Measurements from ENCODE around the gene EPN2.

The EPN2 gene

DNA sequence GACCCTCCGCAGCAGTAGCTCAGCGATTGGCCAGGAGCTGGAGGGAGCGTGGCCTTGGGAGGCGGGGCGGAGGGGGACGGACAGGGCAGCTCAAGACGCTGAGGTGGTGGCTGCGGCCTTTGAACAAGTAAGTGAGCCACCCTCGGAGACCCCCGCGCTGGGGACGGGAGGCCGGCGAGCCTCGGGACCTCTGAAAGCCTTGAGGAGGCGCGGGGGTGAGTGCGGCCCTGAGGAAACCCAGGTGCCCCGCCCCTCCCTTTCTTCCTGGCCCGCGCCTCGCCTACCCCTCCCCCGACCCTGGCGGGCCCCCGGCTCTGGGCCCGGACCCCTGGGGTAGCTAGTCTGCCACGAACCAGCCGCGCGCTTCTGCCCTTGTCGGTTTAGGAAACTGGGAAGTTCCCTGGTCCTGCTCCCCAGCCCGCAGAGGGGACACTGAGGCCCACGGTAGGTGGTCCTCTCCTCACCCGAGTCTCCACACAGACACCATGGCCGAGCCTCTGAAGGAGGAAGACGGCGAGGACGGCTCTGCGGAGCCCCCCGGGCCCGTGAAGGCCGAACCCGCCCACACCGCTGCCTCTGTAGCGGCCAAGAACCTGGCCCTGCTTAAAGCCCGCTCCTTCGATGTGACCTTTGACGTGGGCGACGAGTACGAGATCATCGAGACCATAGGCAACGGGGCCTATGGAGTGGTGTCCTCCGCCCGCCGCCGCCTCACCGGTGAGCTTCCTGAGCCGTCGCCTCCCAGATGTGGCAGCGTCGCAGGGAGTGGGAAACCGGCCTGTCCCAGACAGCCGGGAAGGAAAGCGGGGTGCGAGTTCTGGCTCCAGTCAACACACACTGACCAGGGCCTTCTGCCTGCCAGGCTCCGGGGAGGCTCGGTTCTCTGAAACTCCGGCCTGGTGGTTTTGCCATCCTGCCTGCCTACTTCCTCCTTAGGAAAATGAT, 141.5 kb downstream of the EPN2 start, which contains the start of gene MAPK7:
Gene MAPK7 (plus strand): TSS at position 83 of the 945 bp plus-strand sequence. CDS start 403 bp downstream, at position 486.
- DNase-seq (ENCODE audit: low read depth in 2 of 3, low spot score in 2 of 3), result no peak

DNA sequence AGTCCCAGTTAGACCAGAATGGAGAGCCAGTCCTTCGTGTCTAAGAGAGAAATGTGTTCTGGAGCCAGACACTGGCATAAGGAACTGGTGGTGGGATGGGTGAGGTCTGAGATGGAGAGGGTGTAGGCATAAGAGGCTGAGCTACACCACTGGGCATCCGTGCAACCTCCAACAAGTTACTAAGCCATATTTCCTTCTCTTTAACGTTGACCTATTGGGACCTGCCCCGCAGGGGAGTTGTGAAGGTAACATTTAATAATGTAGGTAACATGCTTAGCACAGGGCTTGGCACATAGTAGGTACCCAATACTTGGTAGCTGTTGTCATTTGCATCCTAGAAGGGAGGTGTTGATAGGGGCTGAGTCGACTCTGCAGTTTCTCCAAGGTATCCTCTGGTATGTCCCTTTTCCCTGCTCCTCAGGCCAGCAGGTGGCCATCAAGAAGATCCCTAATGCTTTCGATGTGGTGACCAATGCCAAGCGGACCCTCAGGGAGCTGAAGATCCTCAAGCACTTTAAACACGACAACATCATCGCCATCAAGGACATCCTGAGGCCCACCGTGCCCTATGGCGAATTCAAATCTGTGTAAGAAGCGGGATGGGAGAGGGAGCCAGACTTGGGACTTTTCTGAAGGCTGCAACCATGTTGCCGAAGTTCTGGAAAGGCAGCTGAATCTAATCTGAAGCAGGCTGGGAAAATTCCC, 142.3 kb downstream of the EPN2 start:
- DNase-seq (ENCODE audit: low read depth in 2 of 3, low spot score in 2 of 3), result no peak

DNA sequence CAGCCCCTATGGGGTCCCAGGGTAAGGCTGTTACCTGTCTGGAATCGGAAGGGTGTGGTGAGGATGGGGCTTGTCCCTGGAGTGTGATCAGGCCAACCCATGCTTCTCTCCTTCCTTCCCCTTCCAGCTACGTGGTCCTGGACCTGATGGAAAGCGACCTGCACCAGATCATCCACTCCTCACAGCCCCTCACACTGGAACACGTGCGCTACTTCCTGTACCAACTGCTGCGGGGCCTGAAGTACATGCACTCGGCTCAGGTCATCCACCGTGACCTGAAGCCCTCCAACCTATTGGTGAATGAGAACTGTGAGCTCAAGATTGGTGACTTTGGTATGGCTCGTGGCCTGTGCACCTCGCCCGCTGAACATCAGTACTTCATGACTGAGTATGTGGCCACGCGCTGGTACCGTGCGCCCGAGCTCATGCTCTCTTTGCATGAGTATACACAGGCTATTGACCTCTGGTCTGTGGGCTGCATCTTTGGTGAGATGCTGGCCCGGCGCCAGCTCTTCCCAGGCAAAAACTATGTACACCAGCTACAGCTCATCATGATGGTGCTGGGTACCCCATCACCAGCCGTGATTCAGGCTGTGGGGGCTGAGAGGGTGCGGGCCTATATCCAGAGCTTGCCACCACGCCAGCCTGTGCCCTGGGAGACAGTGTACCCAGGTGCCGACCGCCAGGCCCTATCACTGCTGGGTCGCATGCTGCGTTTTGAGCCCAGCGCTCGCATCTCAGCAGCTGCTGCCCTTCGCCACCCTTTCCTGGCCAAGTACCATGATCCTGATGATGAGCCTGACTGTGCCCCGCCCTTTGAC, 143.5 kb downstream of the EPN2 start:
- DNase-seq (ENCODE audit: low read depth in 2 of 3, low spot score in 2 of 3), result no peak

DNA sequence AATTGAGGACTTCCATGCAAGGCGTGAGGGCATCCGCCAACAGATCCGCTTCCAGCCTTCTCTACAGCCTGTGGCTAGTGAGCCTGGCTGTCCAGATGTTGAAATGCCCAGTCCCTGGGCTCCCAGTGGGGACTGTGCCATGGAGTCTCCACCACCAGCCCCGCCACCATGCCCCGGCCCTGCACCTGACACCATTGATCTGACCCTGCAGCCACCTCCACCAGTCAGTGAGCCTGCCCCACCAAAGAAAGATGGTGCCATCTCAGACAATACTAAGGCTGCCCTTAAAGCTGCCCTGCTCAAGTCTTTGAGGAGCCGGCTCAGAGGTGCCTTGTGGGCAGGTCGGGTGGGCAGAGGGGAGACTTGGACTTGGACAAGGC, 144.2 kb downstream of the EPN2 start:
- no peak for DNase-seq (ENCODE audit: low read depth in 2 of 3, low spot score in 2 of 3)

DNA sequence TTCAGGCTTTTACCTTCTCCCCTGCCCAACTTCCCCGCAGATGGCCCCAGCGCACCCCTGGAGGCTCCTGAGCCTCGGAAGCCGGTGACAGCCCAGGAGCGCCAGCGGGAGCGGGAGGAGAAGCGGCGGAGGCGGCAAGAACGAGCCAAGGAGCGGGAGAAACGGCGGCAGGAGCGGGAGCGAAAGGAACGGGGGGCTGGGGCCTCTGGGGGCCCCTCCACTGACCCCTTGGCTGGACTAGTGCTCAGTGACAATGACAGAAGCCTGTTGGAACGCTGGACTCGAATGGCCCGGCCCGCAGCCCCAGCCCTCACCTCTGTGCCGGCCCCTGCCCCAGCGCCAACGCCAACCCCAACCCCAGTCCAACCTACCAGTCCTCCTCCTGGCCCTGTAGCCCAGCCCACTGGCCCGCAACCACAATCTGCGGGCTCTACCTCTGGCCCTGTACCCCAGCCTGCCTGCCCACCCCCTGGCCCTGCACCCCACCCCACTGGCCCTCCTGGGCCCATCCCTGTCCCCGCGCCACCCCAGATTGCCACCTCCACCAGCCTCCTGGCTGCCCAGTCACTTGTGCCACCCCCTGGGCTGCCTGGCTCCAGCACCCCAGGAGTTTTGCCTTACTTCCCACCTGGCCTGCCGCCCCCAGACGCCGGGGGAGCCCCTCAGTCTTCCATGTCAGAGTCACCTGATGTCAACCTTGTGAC, 144.7 kb downstream of the EPN2 start:
- no peak for DNase-seq (ENCODE audit: low read depth in 2 of 3, low spot score in 2 of 3)

- no peak for DNase-seq (ENCODE audit: low read depth in 2 of 3, low spot score in 2 of 3)
Measured at GRCh38 chr17:19382531-19383444, 145.6 kb downstream of the EPN2 start.

DNA sequence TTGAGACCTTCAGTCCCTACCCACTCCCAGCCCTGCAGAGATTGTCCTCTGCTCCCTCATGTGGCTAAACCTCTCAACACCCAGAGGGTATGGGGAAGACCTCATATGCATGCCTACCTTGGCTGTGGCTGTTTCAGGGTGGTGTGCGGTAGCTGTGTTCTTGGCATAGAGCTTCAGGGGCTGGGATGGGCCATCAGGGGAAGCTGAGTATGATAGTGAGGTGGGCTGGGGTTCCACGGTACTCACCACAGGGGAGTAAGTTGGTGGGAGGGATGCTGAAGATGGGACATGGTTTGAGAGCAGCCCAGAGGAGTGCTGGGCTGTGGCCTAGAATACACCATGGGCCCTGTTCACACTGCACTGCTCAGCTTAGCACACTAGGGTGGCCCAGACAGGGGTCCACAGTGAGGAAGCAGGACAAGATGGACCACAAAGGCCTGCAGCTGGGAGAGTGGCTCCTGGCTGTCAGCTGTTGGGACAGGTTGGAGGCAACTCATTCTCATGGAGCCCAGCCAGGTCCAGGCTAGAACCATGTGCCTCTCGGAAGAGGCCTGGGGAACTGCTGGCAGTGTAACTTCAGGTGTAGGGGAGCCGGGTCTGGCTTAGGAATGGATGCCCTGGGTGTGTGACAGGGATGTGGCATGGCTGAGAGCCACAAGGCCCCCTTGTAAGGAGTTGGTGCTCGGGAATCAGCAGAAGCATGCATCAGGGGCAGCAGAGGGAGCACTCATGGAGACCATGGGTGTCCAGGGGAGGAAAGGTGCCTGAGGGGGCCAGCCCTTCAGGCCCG, 146.7 kb downstream of the EPN2 start:
- no peak for DNase-seq (ENCODE audit: low read depth in 2 of 3, low spot score in 2 of 3)

- DNase-seq (ENCODE audit: low read depth in 2 of 3, low spot score in 2 of 3), result no peak
Measured at GRCh38 chr17:19384723-19385391, 147.7 kb downstream of the EPN2 start.

- no peak for DNase-seq (ENCODE audit: low read depth in 2 of 3, low spot score in 2 of 3)
Measured at GRCh38 chr17:19385521-19385983, 148.4 kb downstream of the EPN2 start.
